HCT116 (cell line): Measurements from ENCODE around the gene CSNK1G1. TPM values are rescaled to one million over a fixed set of nuclear protein-coding genes. Genes with fewer than 3 reads are reported as not detected.

ENCODE experiments used
- ATAC-seq: fragments of 200-7000 bp; cut with Tn5 transposase; 2 replicates; pipeline ENCODE4 v1.9.1; 2020; ENCODE audit warnings: mild to moderate bottlenecking, moderate library complexity
- BruUV-seq: library from RNA; stranded (reverse); fragments of 400-500 nt; replicated peaks from 2 replicates; lab custom pipeline; 2021; lab: Mats Ljungman, UMichigan
- CTCF ChIA-PET: fragments of 300-600 bp; sonication (Branson Sonifier 250); formaldehyde crosslinking; loops from one replicate; lab custom pipeline; 2021; ENCODE audit warnings: antibody characterized with exemption; lab: Charles Lee
- POLR2A ChIA-PET: fragments of 300-600, 350-600 bp; sonication (Branson Sonifier 250); formaldehyde crosslinking; loops from one replicate; lab custom pipeline; 2021; ENCODE audit warnings: antibody characterized with exemption; lab: Charles Lee
- RAD21 ChIA-PET, 2 experiments: fragments of 300-600 bp; sonication (Branson Sonifier 250); formaldehyde crosslinking; loops; one replicate each; lab custom pipeline; 2023; ENCODE audit warnings: low total read pairs in 2 of 2; ENCODE audit not compliant: uncharacterized antibody in 2 of 2, unreplicated experiment in 2 of 2, low non-redundant PET in 1 of 2; lab: Charles Lee
- DNase-seq: peaks from one replicate; pipeline ENCODE4 v3.0.0-alpha.2; 2010; ENCODE audit warnings: low read depth, low spot score
- H2AFZ ChIP-seq: fragments of 200-600 bp; shearing (Covaris generic), sonication (generic); 2 replicates; pipeline ENCODE4 v1.6.1; 2017; ENCODE audit warnings: low read depth, mixed run types, mixed read lengths, antibody characterized with exemption, low read length; ENCODE audit not compliant: poor library complexity, severe bottlenecking
- H3K27ac ChIP-seq: 2 replicates; pipeline ENCODE4 v1.5.1; 2012; ENCODE audit warnings: low read depth, low read length
- H3K27me3 ChIP-seq: fragments of 200-600 bp; sonication (generic); 2 replicates; pipeline ENCODE4 v1.6.1; 2016; ENCODE audit warnings: mixed run types, low read length, mixed read lengths; ENCODE audit not compliant: insufficient read depth
- H3K36me3 ChIP-seq, 2 experiments: fragments of 200-500 bp in 1 of 2; fragments of 200-600 bp in 1 of 2; sonication (Bioruptor generic) in 1 of 2; sonication (generic) in 1 of 2; 2 replicates each; pipeline versions ENCODE4 v1.5.1 to v1.6.1; 2014 to 2016; ENCODE audit warnings: low read length in 2 of 2, inconsistent platforms in 1 of 2, mixed read lengths in 1 of 2, mixed run types in 1 of 2; ENCODE audit not compliant: insufficient read depth in 2 of 2, control insufficient read depth in 1 of 2
- H3K4me1 ChIP-seq, 2 experiments: fragments of 200-600 bp in 1 of 2; sonication (generic) in 1 of 2; 2 replicates each; pipeline versions ENCODE4 v1.5.1 to v1.6.1; 2012 to 2017; ENCODE audit warnings: low read length in 2 of 2, inconsistent platforms in 1 of 2, mild to moderate bottlenecking in 1 of 2, mixed read lengths in 1 of 2, mixed run types in 1 of 2, moderate library complexity in 1 of 2; ENCODE audit not compliant: insufficient read depth in 2 of 2, control insufficient read depth in 1 of 2
- H3K4me2 ChIP-seq: fragments of 200-600 bp; sonication (generic); 2 replicates; pipeline ENCODE4 v1.6.1; 2017; ENCODE audit warnings: mixed run types, low read length, mixed read lengths
- H3K4me3 ChIP-seq, 2 experiments: fragments of 200-600 bp in 1 of 2; sonication (generic) in 1 of 2; replicated peaks in 1 of 2; 2 replicates each; pipeline ENCODE4 v1.5.1; 2011 to 2016; ENCODE audit warnings: low read length in 2 of 2, control low read depth in 1 of 2, low read depth in 1 of 2, mild to moderate bottlenecking in 1 of 2, mixed read lengths in 1 of 2, mixed run types in 1 of 2
- H3K79me2 ChIP-seq: fragments of 200-600 bp; sonication (generic); 2 replicates; pipeline ENCODE4 v1.6.1; 2017; ENCODE audit warnings: mild to moderate bottlenecking, mixed run types, low read length, moderate library complexity, mixed read lengths; ENCODE audit not compliant: insufficient read depth
- H3K9ac ChIP-seq: fragments of 200-600 bp; sonication (generic); 2 replicates; pipeline ENCODE4 v1.6.1; 2016; ENCODE audit warnings: low read length, mixed read lengths
- H3K9me2 ChIP-seq: fragments of 200-600 bp; sonication (generic), shearing (Covaris generic); 2 replicates; pipeline ENCODE4 v1.6.1; 2017; ENCODE audit warnings: mixed run types, mild to moderate bottlenecking, moderate library complexity; ENCODE audit not compliant: insufficient read depth
- H3K9me3 ChIP-seq, 2 experiments: fragments of 200-500 bp in 1 of 2; fragments of 200-600 bp in 1 of 2; sonication (Bioruptor generic) in 1 of 2; sonication (generic) in 1 of 2; 2 replicates each; pipeline ENCODE4 v1.6.1; 2014 to 2017; ENCODE audit warnings: low read length in 2 of 2, mixed read lengths in 2 of 2, inconsistent platforms in 1 of 2, low read depth in 1 of 2, mild to moderate bottlenecking in 1 of 2, mixed run types in 1 of 2, moderate library complexity in 1 of 2; ENCODE audit not compliant: control insufficient read depth in 1 of 2, insufficient read depth in 1 of 2
- H4K20me1 ChIP-seq: fragments of 200-600 bp; sonication (generic), shearing (Covaris generic); 2 replicates; pipeline ENCODE4 v1.6.1; 2017; ENCODE audit warnings: mixed run types, mild to moderate bottlenecking, moderate library complexity; ENCODE audit not compliant: insufficient read depth
- EGR1 ChIP-seq: IDR thresholded peaks from 2 replicates; pipeline ENCODE4 v1.6.1; 2012; ENCODE audit warnings: low read depth
- ELF1 ChIP-seq: IDR thresholded peaks from 2 replicates; pipeline ENCODE4 v1.6.1; 2012; ENCODE audit warnings: low read depth, borderline replicate concordance
- EZH2 ChIP-seq: fragments of 200-600 bp; sonication (generic); IDR thresholded peaks from 2 replicates; pipeline ENCODE4 v1.6.1; 2017; ENCODE audit warnings: antibody characterized with exemption, mixed run types
- EZH2phosphoT487 ChIP-seq: fragments of 200-600 bp; IDR thresholded peaks from 2 replicates; pipeline ENCODE4 v1.6.1; 2018; ENCODE audit warnings: antibody characterized with exemption, borderline replicate concordance
- FOSL1 ChIP-seq: IDR thresholded peaks from 2 replicates; pipeline ENCODE4 v1.6.1; 2012; ENCODE audit warnings: low read depth
- JUND ChIP-seq: IDR thresholded peaks from 2 replicates; pipeline ENCODE4 v1.6.1; 2012
- POLR2A ChIP-seq: IDR thresholded peaks from 2 replicates; pipeline ENCODE4 v1.7.0; 2011; ENCODE audit warnings: borderline replicate concordance; ENCODE audit not compliant: insufficient read depth, insufficient read length; ENCODE audit errors: extremely low read depth
- RAD21 ChIP-seq: IDR thresholded peaks from 2 replicates; pipeline ENCODE4 v1.6.1; 2012; ENCODE audit warnings: low read depth, mild to moderate bottlenecking
- SIN3A ChIP-seq: IDR thresholded peaks from 2 replicates; pipeline ENCODE4 v1.6.1; 2012; ENCODE audit warnings: low read depth
- SRF ChIP-seq: IDR thresholded peaks from 2 replicates; pipeline ENCODE4 v1.6.1; 2012; ENCODE audit warnings: low read depth
- TCF7L2 ChIP-seq: IDR thresholded peaks from 2 replicates; pipeline ENCODE4 v1.7.0; 2011; ENCODE audit warnings: borderline replicate concordance, inconsistent platforms; ENCODE audit not compliant: insufficient read depth, insufficient read length; ENCODE audit errors: extremely low read depth
- ZBTB33 ChIP-seq: IDR thresholded peaks from 2 replicates; pipeline ENCODE4 v1.6.1; 2011; ENCODE audit warnings: mild to moderate bottlenecking, low read length, moderate library complexity; ENCODE audit not compliant: insufficient replicate concordance; ENCODE audit errors: extremely low read depth
- ZFX ChIP-seq: fragments of 450-650 bp; IDR thresholded peaks from 2 replicates; pipeline ENCODE4 v1.6.1; 2017
- intact Hi-C: fragments of 100-400 bp; cut with micrococcal nuclease; formaldehyde crosslinking; loops from 2 replicates; pipeline ENCODE4 v1.10.0; 2022
- total RNA-seq: library from RNA; stranded (reverse); gene quantifications from one replicate; pipeline ENCODE4 v1.2.1, GENCODE V29; 2021; ENCODE audit not compliant: unreplicated experiment
- TF ChIP-seq, protein P1 (sequence below): IDR thresholded peaks from 2 replicates; pipeline ENCODE4 v1.6.1; 2012; ENCODE audit warnings: low read depth
- TF ChIP-seq, protein P2 (sequence below): IDR thresholded peaks from 2 replicates; pipeline ENCODE4 v1.6.1; 2012
- TF ChIP-seq, protein P3 (sequence below), 3 experiments: fragments of 200-600 bp in 1 of 3; sonication (generic) in 1 of 3; IDR thresholded peaks in 2 of 3; conservative IDR thresholded peaks in 1 of 3; 2 replicates each; pipeline ENCODE4 v1.5.1; 2012 to 2017; ENCODE audit warnings: low read depth in 2 of 3, low read length in 2 of 3, antibody characterized with exemption in 1 of 3, borderline replicate concordance in 1 of 3, control low read depth in 1 of 3, mild to moderate bottlenecking in 1 of 3, mixed read lengths in 1 of 3, mixed run types in 1 of 3, moderate library complexity in 1 of 3; ENCODE audit not compliant: insufficient read depth in 1 of 3
- TF ChIP-seq, protein P4 (sequence below): IDR thresholded peaks from 2 replicates; pipeline ENCODE4 v1.6.1; 2012

CSNK1G1 gene
- total RNA-seq, 1 experiment from 2014 or later, result 21.1 TPM

DNA sequence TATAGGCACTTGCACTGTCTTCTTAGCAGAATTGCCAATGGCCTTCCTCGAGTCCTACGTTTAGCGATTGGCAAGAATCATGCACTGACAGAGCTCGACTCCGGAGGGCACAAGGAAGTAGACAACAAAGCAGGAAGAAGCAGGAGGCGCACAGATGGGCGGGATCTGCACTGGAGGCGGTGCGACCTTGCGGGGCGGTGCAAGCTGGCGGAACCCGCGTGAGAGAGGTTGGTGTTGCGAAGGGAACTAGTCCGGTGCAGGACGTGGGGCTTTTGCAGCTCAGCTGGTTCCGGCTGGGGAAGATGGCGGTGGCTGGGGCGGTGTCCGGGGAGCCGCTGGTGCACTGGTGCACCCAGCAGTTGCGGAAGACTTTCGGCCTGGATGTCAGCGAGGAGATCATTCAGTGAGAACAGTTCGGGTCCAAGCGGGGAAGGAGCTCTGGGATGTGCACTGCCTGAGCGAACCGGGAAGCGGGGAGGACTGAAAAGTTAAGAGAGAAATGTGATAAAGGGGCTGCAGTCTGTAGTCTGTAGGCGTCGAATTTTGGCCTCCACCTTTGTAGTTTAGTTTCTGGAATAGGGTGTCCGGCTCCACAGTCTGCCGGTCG lies 31.7 kb upstream of the CSNK1G1 start, which contains the start of gene TRIP4 (continued):
- TF ChIP-seq ZBTB33 (peak; percentile 66), EZH2 (no peak), POLR2A (peak; percentile 91), JUND (no peak)

GRCh38 chr15:64386291-64386690 lies 30.3 kb upstream of the CSNK1G1 start:
- Histone ChIP-seq H3K27me3 (no peaks in the 10 kb centered on the region), H3K79me2 (peaks cover 19% of the 10 kb centered on the region), H3K4me1 (peaks cover 9 to 21% of the 10 kb centered on the region in 2 experiments; a peak in 3 of 4 replicates), H3K27ac (no peak overlapping the region), H3K4me2 (peak overlapping the region; percentile 95), H3K9me2 (no peaks in the 10 kb centered on the region), H3K4me3 (no peak overlapping the region; a peak in 1 of 4 replicates), H3K36me3 (no peaks in the 10 kb centered on the region), H4K20me1 (no peaks in the 10 kb centered on the region), H3K9me3 (0 out of 4 replicates have a peak, but pooled peaks cover 0 to 3% of the 10 kb centered on the region in 2 experiments), H2AFZ (no peak overlapping the region), H3K9ac (no peak overlapping the region)
- BruUV-seq, result no TSS peak
- no peak for ATAC-seq
- intact Hi-C loops, result loop anchor here (2.0 to 5.0 kb wide), 2 partner anchors 76 to 223 kb away; partner anchors contain the start of genes PPIB and ZNF609
- ChIA-PET RAD21 (interaction anchor here (0.6 kb wide), 2 partner anchors 155 to 295 kb away, joined by 3 to 4 read pairs; no protein-coding TSS in a partner anchor), POLR2A (no interaction called here), CTCF (interaction anchor here (1.3 kb wide), 1 partner anchor 223 kb away, joined by 5 read pairs; the partner anchor contains the start of gene PPIB)
- DNase-seq, result no peak
- no peak for TF ChIP-seq EZH2phosphoT487
- TF ChIP-seq, protein P1, sequence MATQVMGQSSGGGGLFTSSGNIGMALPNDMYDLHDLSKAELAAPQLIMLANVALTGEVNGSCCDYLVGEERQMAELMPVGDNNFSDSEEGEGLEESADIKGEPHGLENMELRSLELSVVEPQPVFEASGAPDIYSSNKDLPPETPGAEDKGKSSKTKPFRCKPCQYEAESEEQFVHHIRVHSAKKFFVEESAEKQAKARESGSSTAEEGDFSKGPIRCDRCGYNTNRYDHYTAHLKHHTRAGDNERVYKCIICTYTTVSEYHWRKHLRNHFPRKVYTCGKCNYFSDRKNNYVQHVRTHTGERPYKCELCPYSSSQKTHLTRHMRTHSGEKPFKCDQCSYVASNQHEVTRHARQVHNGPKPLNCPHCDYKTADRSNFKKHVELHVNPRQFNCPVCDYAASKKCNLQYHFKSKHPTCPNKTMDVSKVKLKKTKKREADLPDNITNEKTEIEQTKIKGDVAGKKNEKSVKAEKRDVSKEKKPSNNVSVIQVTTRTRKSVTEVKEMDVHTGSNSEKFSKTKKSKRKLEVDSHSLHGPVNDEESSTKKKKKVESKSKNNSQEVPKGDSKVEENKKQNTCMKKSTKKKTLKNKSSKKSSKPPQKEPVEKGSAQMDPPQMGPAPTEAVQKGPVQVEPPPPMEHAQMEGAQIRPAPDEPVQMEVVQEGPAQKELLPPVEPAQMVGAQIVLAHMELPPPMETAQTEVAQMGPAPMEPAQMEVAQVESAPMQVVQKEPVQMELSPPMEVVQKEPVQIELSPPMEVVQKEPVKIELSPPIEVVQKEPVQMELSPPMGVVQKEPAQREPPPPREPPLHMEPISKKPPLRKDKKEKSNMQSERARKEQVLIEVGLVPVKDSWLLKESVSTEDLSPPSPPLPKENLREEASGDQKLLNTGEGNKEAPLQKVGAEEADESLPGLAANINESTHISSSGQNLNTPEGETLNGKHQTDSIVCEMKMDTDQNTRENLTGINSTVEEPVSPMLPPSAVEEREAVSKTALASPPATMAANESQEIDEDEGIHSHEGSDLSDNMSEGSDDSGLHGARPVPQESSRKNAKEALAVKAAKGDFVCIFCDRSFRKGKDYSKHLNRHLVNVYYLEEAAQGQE, result no peak
- TF ChIP-seq, protein P2, sequence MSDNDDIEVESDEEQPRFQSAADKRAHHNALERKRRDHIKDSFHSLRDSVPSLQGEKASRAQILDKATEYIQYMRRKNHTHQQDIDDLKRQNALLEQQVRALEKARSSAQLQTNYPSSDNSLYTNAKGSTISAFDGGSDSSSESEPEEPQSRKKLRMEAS, result no peak
- no peak for TF ChIP-seq EZH2
- TF ChIP-seq, protein P3, sequence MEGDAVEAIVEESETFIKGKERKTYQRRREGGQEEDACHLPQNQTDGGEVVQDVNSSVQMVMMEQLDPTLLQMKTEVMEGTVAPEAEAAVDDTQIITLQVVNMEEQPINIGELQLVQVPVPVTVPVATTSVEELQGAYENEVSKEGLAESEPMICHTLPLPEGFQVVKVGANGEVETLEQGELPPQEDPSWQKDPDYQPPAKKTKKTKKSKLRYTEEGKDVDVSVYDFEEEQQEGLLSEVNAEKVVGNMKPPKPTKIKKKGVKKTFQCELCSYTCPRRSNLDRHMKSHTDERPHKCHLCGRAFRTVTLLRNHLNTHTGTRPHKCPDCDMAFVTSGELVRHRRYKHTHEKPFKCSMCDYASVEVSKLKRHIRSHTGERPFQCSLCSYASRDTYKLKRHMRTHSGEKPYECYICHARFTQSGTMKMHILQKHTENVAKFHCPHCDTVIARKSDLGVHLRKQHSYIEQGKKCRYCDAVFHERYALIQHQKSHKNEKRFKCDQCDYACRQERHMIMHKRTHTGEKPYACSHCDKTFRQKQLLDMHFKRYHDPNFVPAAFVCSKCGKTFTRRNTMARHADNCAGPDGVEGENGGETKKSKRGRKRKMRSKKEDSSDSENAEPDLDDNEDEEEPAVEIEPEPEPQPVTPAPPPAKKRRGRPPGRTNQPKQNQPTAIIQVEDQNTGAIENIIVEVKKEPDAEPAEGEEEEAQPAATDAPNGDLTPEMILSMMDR (IDR thresholded peaks at IDR 0.05 in 2 of 3, conservative IDR thresholded peaks at IDR 0.05 in 1 of 3; ENCODE audit: borderline replicate concordance in 1 of 3, insufficient read depth in 1 of 3, low read depth in 2 of 3, low read length in 2 of 3), result no peak
- TF ChIP-seq, protein P4, sequence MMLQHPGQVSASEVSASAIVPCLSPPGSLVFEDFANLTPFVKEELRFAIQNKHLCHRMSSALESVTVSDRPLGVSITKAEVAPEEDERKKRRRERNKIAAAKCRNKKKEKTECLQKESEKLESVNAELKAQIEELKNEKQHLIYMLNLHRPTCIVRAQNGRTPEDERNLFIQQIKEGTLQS, result no peak
- TF ChIP-seq FOSL1, result no peak
- TF ChIP-seq EGR1, result no peak
- no peak for TF ChIP-seq SIN3A
- no peak for TF ChIP-seq TCF7L2
- TF ChIP-seq SRF, result no peak
- no peak for TF ChIP-seq ELF1
- TF ChIP-seq ZFX, result no peak
- TF ChIP-seq POLR2A, result no peak
- TF ChIP-seq RAD21, result no peak
